Astrocyte (in vitro differentiated cells and primary cell): Measurements from ENCODE around the gene UBE2E3. TPM values are rescaled to one million over a fixed set of nuclear protein-coding genes. Genes with fewer than 3 reads are reported as not detected.

Experiments used
- DNase-seq: peaks from one replicate; pipeline ENCODE4 v3.0.0-alpha.2; 2010; ENCODE audit warnings: low read depth
- FAIRE-seq: peaks from 2 replicates; lab custom pipeline; 2011; peaks lifted over from hg19 to GRCh38; lab: Jason Lieb, UNC
- H2AFZ ChIP-seq: 2 replicates; pipeline ENCODE4 v1.6.0; 2012; ENCODE audit warnings: low read depth, low read length, inconsistent platforms
- H3K27ac ChIP-seq: 2 replicates; pipeline ENCODE4 v1.5.1; 2011; ENCODE audit warnings: low read depth, low read length, inconsistent platforms
- H3K27me3 ChIP-seq: 2 replicates; pipeline ENCODE4 v1.6.0; 2011; ENCODE audit warnings: low read length, inconsistent platforms; ENCODE audit not compliant: insufficient read depth
- H3K36me3 ChIP-seq: 2 replicates; pipeline ENCODE4 v1.5.1; 2011; ENCODE audit warnings: low read length, inconsistent platforms; ENCODE audit not compliant: insufficient read depth
- H3K4me1 ChIP-seq: 2 replicates; pipeline ENCODE4 v1.5.1; 2011; ENCODE audit warnings: low read length, inconsistent platforms; ENCODE audit not compliant: insufficient read depth
- H3K4me2 ChIP-seq: 2 replicates; pipeline ENCODE4 v1.6.0; 2012; ENCODE audit warnings: low read length, inconsistent platforms
- H3K4me3 ChIP-seq: 2 replicates; pipeline ENCODE4 v1.5.1; 2011; ENCODE audit warnings: low read depth, mild to moderate bottlenecking, low read length, inconsistent platforms; ENCODE audit not compliant: insufficient read depth
- H3K79me2 ChIP-seq: 2 replicates; pipeline ENCODE4 v1.6.0; 2012; ENCODE audit warnings: mild to moderate bottlenecking, low read length, inconsistent platforms; ENCODE audit not compliant: insufficient read depth
- H3K9ac ChIP-seq: 2 replicates; pipeline ENCODE4 v1.6.0; 2012; ENCODE audit warnings: mild to moderate bottlenecking, low read length, inconsistent platforms
- H3K9me3 ChIP-seq: 2 replicates; pipeline ENCODE4 v1.5.1; 2012; ENCODE audit warnings: low read depth, mild to moderate bottlenecking, low read length, inconsistent platforms; ENCODE audit not compliant: insufficient read depth
- H4K20me1 ChIP-seq: 2 replicates; pipeline ENCODE4 v1.6.0; 2012; ENCODE audit warnings: low read length, inconsistent platforms; ENCODE audit not compliant: insufficient read depth
- H3K27ac Mint-ChIP-seq: one replicate; pipeline ENCODE4 v1.8.0; 2021; ENCODE audit warnings: mild to moderate bottlenecking, mixed read lengths; ENCODE audit not compliant: unreplicated experiment
- H3K27me3 Mint-ChIP-seq: one replicate; pipeline ENCODE4 v1.8.0; 2021; ENCODE audit warnings: low read depth, mixed read lengths; ENCODE audit not compliant: unreplicated experiment
- H3K36me3 Mint-ChIP-seq: one replicate; pipeline ENCODE4 v1.8.0; 2021; ENCODE audit warnings: low read depth, mixed read lengths; ENCODE audit not compliant: unreplicated experiment
- H3K4me1 Mint-ChIP-seq: one replicate; pipeline ENCODE4 v1.8.0; 2021; ENCODE audit warnings: low read depth, mixed read lengths; ENCODE audit not compliant: unreplicated experiment
- H3K4me3 Mint-ChIP-seq: one replicate; pipeline ENCODE4 v1.8.0; 2021; ENCODE audit warnings: mild to moderate bottlenecking, moderate library complexity, mixed read lengths; ENCODE audit not compliant: unreplicated experiment
- H3K9me3 Mint-ChIP-seq: one replicate; pipeline ENCODE4 v1.8.0; 2021; ENCODE audit warnings: mild to moderate bottlenecking, mixed read lengths; ENCODE audit not compliant: unreplicated experiment
- CTCF ChIP-seq: IDR thresholded peaks from 2 replicates; pipeline ENCODE4 v1.5.1; 2011; ENCODE audit warnings: low read depth, mild to moderate bottlenecking, inconsistent platforms, low read length, moderate library complexity; ENCODE audit not compliant: insufficient read depth
- EZH2 ChIP-seq: IDR thresholded peaks from 2 replicates; pipeline ENCODE4 v1.6.1; 2012; ENCODE audit warnings: mild to moderate bottlenecking, low read length, inconsistent platforms; ENCODE audit not compliant: insufficient read depth
- total RNA-seq: library from RNA; stranded (reverse); gene quantifications from 2 replicates; pipeline ENCODE4 v1.2.1, GENCODE V29; 2021

The UBE2E3 gene
- total RNA-seq, 1 donor from 2014 or later: 140 TPM

- Histone ChIP-seq H3K4me2 (no peak overlapping the region), H3K36me3 (no peaks in the 10 kb centered on the region), H2AFZ (no peak overlapping the region), H3K4me1 (no peaks in the 10 kb centered on the region), H3K9ac (no peak overlapping the region), H3K27ac (no peak overlapping the region), H4K20me1 (peaks cover 70% of the 10 kb centered on the region), H3K79me2 (peaks cover 98% of the 10 kb centered on the region), H3K9me3 (no peaks in the 10 kb centered on the region), H3K27me3 (no peaks in the 10 kb centered on the region), H3K4me3 (no peak overlapping the region)
- no peak for FAIRE-seq
- no peak for DNase-seq
- no peak overlapping the region for H3K27ac Mint-ChIP-seq
- H3K27me3 Mint-ChIP-seq: no peaks in the 10 kb centered on the region
- no peaks in the 10 kb centered on the region for H3K36me3 Mint-ChIP-seq
- H3K4me1 Mint-ChIP-seq: peaks cover 17% of the 10 kb centered on the region
- TF ChIP-seq CTCF: no peak
- no peak overlapping the region for H3K4me3 Mint-ChIP-seq
- H3K9me3 Mint-ChIP-seq: no peaks in the 10 kb centered on the region
These were observed 40.9 kb downstream of the UBE2E3 start for GRCh38 chr2:181021199-181021789.

GRCh38 chr2:181022652-181023051 is 42.2 kb downstream of the UBE2E3 start:
- no peaks in the 10 kb centered on the region for H3K27me3 Mint-ChIP-seq
- no peak overlapping the region for H3K4me2 ChIP-seq
- no peaks in the 10 kb centered on the region for H3K4me1 ChIP-seq
- no peak overlapping the region for H3K27ac ChIP-seq
- FAIRE-seq: no peak
- H2AFZ ChIP-seq: no peak overlapping the region
- no peak for DNase-seq
- H3K9ac ChIP-seq: no peak overlapping the region
- no peaks in the 10 kb centered on the region for H3K27me3 ChIP-seq
- peaks cover 17% of the 10 kb centered on the region for H3K4me1 Mint-ChIP-seq
- no peak overlapping the region for H3K4me3 Mint-ChIP-seq
- no peak for TF ChIP-seq EZH2
- no peak for TF ChIP-seq CTCF
- H3K36me3 ChIP-seq: no peaks in the 10 kb centered on the region
- no peak overlapping the region for H3K4me3 ChIP-seq
- H3K9me3 Mint-ChIP-seq: no peaks in the 10 kb centered on the region
- peaks cover 61% of the 10 kb centered on the region for H4K20me1 ChIP-seq
- peaks cover 98% of the 10 kb centered on the region for H3K79me2 ChIP-seq
- no peaks in the 10 kb centered on the region for H3K36me3 Mint-ChIP-seq
- no peaks in the 10 kb centered on the region for H3K9me3 ChIP-seq
- H3K27ac Mint-ChIP-seq: no peak overlapping the region

- Histone ChIP-seq H3K79me2 (peaks cover 98% of the 10 kb centered on the region), H3K9me3 (no peaks in the 10 kb centered on the region), H3K27ac (no peak overlapping the region), H4K20me1 (peaks cover 65% of the 10 kb centered on the region), H3K4me2 (no peak overlapping the region), H2AFZ (no peak overlapping the region), H3K4me1 (no peaks in the 10 kb centered on the region), H3K36me3 (no peaks in the 10 kb centered on the region), H3K27me3 (no peaks in the 10 kb centered on the region), H3K9ac (no peak overlapping the region), H3K4me3 (no peak overlapping the region)
- FAIRE-seq (no peak), DNase-seq (no peak)
- Mint-ChIP-seq H3K36me3 (no peaks in the 10 kb centered on the region), H3K27me3 (no peaks in the 10 kb centered on the region), H3K9me3 (no peaks in the 10 kb centered on the region), H3K4me3 (no peak overlapping the region), H3K4me1 (peaks cover 17% of the 10 kb centered on the region), H3K27ac (no peak overlapping the region)
- TF ChIP-seq EZH2 (no peak), CTCF (no peak)
These were observed 44.6 kb downstream of the UBE2E3 start for GRCh38 chr2:181025004-181025403.
